HG03432 (cell line): Measurements from ENCODE around the gene CNOT11.
"Not testable (repeated sequence)": the region's sequence is repeated elsewhere in the genome, so short reads cannot be mapped to it uniquely, and the experiment has no call there.

ENCODE experiments used
- ATAC-seq: cut with Tn5 transposase; IDR thresholded peaks from one replicate; pipeline ENCODE4 v1.9.1; 2021; ENCODE audit warnings: mild to moderate bottlenecking, moderate library complexity; ENCODE audit not compliant: unreplicated experiment

CNOT11 gene

GRCh38 chr2:101252408-101253012 is at the start of gene CNOT11:
Gene CNOT11, plus strand, starts transcription at chr2:101252886. Its CDS starts 79 bp downstream, at chr2:101252965.
- peak; percentile 89 for ATAC-seq

GRCh38 chr2:101204400-101205115 is 48.1 kb upstream of the CNOT11 start:
- no peak for ATAC-seq

GRCh38 chr2:101205521-101206479 is 46.9 kb upstream of the CNOT11 start:
- no peak for ATAC-seq

- no peak for ATAC-seq
These were observed 43.9 kb upstream of the CNOT11 start for GRCh38 chr2:101208830-101209229.

GRCh38 chr2:101219246-101219645 is 33.4 kb upstream of the CNOT11 start:
- no peak for ATAC-seq

- not testable (repeated sequence) for ATAC-seq
These were observed 32.6 kb upstream of the CNOT11 start for GRCh38 chr2:101220091-101220490.

GRCh38 chr2:101223814-101224231 is 28.9 kb upstream of the CNOT11 start:
- ATAC-seq: peak; percentile 99

- ATAC-seq: no peak
These were observed 22.1 kb upstream of the CNOT11 start for GRCh38 chr2:101230541-101231001.

- no peak for ATAC-seq
These were observed 21.4 kb upstream of the CNOT11 start for GRCh38 chr2:101231240-101231639.

GRCh38 chr2:101231937-101232730 is 20.6 kb upstream of the CNOT11 start:
- ATAC-seq: no peak

GRCh38 chr2:101232770-101233169 is 19.9 kb upstream of the CNOT11 start:
- ATAC-seq: no peak

GRCh38 chr2:101234169-101234938 is 18.3 kb upstream of the CNOT11 start:
- ATAC-seq: no peak

- ATAC-seq: not testable (repeated sequence)
These were observed 16.7 kb upstream of the CNOT11 start for GRCh38 chr2:101235956-101236355.

GRCh38 chr2:101237944-101238343 is 14.7 kb upstream of the CNOT11 start:
- not testable (repeated sequence) for ATAC-seq

GRCh38 chr2:101238930-101239759 is 13.5 kb upstream of the CNOT11 start:
- no peak for ATAC-seq

- not testable (repeated sequence) for ATAC-seq
These were observed 12.9 kb upstream of the CNOT11 start for GRCh38 chr2:101239760-101240118.

- ATAC-seq: not testable (repeated sequence)
These were observed 12.0 kb upstream of the CNOT11 start for GRCh38 chr2:101240694-101241093.

- ATAC-seq: no peak
These were observed 11.5 kb upstream of the CNOT11 start for GRCh38 chr2:101241158-101241557.

GRCh38 chr2:101244373-101244772 is 8.3 kb upstream of the CNOT11 start:
- ATAC-seq: not testable (repeated sequence)
